Loucy (cell line): Measurements from ENCODE around the gene MZF1.

Source experiments
- CTCF ChIP-seq: fragments of 200-600 bp; sonication (generic); conservative IDR thresholded peaks from 2 replicates; pipeline ENCODE4 v1.5.1; 2014; ENCODE audit warnings: mild to moderate bottlenecking, antibody characterized with exemption, low read length
- EZH2phosphoT487 ChIP-seq: fragments of 200-600 bp; IDR thresholded peaks from 2 replicates; pipeline ENCODE4 v1.6.1; 2018; ENCODE audit warnings: antibody characterized with exemption, mild to moderate bottlenecking, moderate library complexity, borderline replicate concordance

GRCh38 chr19:58585442-58586132 is 12.5 kb upstream of the MZF1 start:
- TF ChIP-seq CTCF (no peak), EZH2phosphoT487 (no peak)
